Jurkat, Clone E6-1 (cell line): Measurements from ENCODE around the gene FBXO41.

ENCODE experiments used
- DNase-seq: peaks from one replicate; pipeline ENCODE4 v3.0.0-alpha.2; 2011; ENCODE audit warnings: low read depth, low spot score
- H3K4me3 ChIP-seq: 2 replicates; pipeline ENCODE4 v1.5.1; 2011; ENCODE audit warnings: mild to moderate bottlenecking, low read length, control low read depth, moderate library complexity

Gene FBXO41

DNA sequence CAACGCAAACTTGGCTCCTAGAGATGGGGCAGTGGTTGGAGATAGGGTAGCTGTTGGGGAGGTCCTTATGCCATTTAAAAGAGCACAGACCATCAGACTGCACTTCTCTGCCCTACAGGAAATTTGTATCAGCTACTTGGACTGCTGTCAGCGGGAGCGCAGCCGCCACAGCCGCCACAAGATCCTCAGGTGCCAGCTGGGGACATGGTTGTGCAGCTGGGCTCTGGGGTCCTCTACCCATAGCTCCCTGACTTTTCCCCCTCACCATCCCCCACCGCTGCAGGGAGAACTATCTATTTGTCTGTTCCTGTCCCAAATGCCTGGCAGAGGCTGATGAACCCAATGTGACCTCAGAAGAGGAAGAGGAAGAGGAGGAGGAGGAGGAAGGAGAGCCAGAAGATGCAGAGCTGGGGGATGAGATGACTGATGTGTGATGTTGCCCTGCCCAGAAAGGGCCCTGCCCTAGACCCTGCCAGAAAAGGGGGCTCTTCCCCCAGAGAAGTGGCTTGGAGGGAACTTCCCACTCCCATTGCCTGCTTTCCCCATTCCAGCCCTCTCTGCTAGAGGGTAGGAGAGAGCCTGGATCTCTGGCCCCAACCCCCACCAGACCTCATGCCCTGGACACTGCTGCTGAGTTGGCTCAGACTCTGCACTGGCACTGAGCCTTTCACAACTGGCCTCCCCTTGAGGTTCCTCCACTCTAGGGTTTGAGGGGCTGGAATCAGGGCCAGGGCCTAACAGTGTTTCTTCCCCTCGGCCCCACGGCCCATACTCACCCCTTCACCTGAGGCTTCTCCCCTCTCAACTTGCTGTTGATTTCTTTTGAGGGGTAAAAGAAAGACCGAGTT, 58.5 kb downstream of the FBXO41 start:
- no peak overlapping the region for H3K4me3 ChIP-seq
- no peak for DNase-seq

DNA sequence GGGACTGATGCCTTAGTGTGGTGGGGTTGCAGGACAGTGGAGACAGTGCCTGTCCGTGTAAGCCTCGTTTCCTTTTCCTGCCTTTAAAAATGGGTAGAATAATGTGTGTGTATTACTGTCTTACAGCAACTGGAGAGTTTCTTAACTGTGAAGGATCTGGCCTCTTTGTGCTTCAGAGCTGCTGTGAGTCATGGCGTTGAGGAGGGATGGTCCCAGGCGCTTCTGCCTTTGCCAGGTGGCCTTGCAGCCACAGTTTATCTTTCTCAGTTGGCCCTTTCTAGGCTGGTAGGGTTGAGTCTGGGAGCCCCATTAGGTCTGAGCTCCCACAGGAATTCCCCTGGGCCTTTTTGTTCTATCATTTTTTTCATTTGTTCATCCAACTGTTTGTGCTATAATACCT, 60.5 kb downstream of the FBXO41 start:
- DNase-seq = no peak
- H3K4me3 ChIP-seq = no peak overlapping the region

DNA sequence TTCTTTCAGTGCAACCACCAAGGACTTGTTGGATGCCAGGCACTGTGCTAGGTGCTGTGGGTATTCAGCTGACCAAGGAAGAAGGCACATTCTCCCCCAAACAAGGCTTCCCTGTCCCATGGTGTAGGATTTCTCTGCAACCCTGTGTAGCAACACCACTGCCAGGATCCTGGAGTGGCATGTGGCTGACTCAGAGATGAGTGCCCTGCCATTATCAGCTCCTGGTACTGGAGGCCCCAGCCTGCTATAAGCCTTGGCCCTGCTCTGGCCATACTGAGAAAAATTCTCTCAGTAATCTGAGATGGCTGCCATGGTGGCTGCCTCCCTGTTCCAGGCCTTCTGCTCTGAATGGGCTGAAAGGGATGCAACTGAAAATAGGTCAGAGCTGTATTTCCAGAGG, 66.0 kb downstream of the FBXO41 start:
- H3K4me3 ChIP-seq = no peak overlapping the region
- DNase-seq = no peak

DNA sequence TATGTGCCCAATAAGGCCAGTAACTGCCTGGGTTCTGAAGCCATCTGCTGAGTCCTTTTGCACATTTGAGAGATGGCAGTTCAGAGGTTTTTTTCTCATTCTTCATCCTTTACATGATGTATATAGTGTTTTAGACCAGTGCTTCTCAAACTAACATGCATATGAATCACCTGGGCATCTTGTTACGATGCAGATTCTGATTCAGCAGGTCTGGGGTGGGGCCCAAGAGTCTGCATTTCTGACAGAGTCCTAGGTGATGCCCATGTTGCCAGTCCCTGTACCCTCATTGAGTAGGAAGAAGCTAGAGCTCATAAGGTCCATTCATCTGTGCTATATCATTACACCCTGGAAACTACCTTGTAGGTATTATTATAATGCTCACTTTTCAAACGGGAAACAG, 66.5 kb downstream of the FBXO41 start:
- DNase-seq = no peak
- H3K4me3 ChIP-seq = no peak overlapping the region

DNA sequence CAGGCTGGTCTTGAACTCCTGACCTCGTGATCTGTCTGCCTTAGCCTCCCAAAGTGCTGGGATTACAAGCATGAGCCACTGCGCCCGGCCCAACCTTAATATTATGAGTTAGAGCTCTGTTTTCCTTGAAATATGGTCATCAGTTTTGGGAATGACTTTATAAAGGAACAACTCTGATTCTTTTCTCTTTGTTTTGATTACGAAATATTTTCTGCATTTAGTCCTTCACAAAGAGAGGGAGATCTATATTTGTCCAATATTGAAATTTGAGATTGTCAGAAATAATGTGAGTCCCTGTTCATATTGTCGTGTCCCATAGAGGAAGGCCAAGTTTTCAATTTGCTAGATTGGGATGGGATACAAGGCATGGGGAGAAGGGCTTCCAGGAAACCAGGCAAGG, 67.1 kb downstream of the FBXO41 start:
- no peak overlapping the region for H3K4me3 ChIP-seq
- DNase-seq = no peak

DNA sequence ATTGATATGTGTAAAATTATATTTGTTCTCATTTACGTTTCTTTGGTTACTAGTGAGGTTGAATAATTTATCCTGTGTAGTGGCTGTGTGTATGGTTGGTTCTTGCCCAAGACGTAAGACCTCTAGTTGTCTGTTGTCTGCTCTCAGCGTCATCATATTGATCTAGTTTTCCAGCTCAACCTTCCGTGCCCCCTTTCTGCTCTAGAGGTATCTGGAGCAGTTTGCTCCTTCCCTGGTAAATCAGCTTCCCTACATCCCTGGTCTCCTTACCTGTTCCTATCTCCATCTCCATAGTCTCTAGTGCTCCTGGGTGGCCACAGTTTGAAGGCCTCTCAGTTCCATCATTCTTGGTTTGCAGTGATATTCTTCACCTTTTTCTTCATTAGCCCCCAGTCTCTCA, 69.0 kb downstream of the FBXO41 start:
- H3K4me3 ChIP-seq = peak overlapping the region; percentile 79

DNA sequence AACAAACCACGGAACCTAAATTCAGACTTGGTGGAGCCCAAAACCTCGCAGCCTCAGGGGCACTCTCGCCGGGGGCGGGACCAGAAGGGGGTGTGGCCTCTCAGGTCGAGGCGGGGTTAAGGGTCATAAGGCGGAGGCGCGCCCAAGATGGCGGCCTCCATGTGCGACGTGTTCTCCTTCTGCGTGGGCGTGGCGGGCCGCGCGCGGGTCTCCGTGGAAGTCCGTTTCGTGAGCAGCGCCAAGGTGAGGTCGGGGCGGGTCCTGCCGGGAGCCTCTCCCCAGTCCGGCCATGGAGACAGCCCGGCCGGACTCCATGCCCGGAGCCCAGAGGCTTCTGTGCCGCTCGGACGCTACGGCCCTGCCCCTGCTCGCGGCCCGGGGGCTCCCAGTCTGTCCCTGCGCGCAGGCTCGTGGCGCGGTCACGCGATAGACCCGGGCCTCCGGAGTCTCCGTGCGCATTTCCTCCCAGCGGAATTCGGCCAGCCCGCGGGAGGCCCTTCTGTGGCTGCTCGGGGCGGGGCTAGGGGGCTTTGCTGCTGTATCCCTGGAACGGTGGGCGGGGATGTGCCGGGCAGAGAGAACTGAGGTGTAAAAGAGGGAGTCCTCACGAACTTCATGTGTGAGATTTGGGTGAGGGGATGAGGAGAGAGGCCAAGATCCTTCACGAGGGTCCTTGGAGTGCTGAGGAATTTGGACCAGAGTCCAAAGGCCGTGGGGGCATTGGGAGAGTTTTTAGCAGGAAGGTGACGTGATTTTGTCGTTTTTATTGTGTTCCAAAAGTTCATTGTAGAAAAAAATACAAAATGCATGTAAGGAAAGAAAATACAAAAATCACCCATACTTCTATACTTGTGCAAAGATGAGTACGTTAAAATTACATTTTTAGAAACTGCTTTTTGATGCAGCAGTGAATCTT, 69.9 kb downstream of the FBXO41 start, which contains the start of gene SMYD5:
Gene SMYD5, plus strand, starts transcription at position 126 of the 916 bp plus-strand sequence. Its CDS starts 22 bp downstream, at position 148.
- peak within 1 kb of the TSS; percentile 79 for H3K4me3 ChIP-seq
- peak; percentile 84 for DNase-seq

More for the DNA sequence above, 69.0 kb downstream of the FBXO41 start:
- no peak for DNase-seq

DNA sequence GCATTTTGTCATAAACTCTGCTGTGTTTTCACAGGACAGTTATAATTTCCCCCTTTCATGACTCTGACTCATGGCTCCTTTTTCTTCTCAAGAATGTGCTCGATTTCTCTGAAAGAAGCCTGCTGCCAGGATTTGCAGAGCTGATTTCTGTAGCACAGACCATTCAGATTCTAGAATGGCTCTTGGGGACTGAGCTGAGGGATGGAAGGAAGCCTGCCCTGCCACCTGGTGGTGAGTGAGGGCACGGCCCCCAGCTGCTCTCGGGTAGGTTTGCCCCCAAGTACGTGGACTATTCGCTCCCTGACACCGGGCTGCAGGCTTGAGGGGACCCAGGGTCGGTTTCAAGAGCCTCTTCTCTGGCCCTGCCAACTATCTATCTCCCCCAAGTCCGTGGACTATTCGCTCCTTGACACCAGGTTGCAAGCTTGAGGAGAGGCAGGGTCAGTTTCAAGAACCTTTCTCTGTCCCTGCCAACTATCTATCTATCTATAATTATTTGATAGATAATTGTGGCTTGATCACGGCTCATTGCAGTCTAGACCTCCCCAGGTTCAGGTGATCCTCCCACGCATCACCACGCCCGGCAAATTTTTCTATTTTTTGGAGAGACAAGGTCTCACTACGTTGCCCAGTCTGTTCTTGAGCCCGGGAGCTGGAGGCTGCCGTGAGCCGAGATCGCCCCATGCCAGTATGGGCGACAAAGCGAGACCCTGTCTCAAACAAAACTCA, 71.7 kb downstream of the FBXO41 start:
- peak; percentile 68 for DNase-seq

DNA sequence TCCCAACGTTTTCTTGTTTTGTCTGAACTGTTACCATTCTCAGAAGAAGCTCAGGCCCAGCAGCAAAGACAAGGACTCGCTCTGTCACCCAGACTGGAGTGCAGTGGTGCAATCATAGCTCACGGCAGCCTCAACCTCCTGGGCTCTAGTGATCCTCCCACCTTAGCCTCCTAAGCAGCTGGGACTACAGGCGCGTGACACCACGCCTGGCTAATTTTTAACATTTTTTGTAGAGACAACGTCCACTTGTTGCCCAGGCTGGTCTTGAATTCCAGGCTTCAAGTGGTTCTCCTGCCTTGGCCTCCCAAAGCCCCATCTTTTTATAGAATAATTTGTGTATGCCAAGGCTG, 72.2 kb downstream of the FBXO41 start:
- H3K4me3 ChIP-seq = no peak overlapping the region
- DNase-seq = no peak

More for the DNA sequence above, 71.7 kb downstream of the FBXO41 start:
- H3K4me3 ChIP-seq = no peak overlapping the region

DNA sequence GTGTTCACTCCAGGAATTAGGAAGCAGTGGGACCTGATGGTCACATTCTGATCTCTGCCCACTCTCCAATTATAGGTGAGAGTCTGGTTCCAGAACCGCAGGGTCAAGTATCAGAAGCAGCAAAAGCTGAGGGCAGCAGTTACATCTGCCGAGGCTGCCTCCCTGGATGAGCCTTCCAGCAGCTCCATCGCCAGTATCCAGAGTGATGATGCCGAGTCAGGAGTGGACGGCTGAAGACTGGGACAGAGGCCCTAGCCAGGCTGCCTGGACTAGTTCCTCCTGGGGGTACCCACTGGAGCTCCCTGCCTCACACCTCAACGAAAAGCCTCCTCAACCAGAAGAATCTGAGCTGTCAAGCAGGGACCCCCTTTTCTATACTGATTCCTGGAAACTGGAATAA, 73.6 kb downstream of the FBXO41 start:
- DNase-seq = no peak
- no peak overlapping the region for H3K4me3 ChIP-seq

DNA sequence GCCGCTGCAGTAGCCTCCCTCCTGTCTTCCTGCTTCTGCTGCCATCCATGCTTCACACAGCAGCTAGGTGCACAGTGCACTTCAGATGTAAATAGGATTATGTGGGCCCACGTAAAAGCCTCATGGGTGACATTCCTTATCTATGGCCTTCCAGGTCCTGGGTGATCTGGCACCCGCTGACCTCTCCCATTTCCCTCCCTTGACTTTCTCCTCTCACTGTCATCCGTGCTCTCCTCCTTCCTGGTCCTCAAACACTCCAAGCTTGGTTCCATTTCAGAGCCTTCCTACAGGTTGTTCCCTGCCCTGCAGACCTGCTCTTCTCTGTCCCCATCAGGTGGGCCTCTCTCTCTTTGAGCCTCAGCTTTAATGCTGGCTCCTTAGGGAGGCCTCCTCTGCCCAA, 74.3 kb downstream of the FBXO41 start:
- H3K4me3 ChIP-seq = no peak overlapping the region
- no peak for DNase-seq

DNA sequence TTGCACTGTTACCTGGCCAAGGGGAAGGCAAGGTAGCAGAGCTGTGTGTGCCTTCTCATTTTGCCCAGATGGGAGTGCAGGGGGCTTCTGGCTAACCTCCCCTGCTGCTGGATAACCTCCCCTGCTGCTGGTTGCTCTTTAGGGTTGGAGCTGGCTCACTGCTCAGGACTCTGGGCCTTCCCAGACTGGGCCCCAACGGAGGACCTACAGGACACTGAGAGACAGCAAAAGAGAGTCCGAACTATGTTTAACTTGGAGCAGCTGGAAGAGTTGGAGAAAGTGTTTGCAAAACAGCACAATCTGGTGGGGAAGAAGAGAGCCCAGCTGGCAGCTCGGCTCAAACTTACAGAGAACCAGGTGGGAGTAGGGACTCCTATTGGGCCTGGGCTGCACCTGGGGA, 76.0 kb downstream of the FBXO41 start:
- H3K4me3 ChIP-seq = no peak overlapping the region
- DNase-seq = no peak

DNA sequence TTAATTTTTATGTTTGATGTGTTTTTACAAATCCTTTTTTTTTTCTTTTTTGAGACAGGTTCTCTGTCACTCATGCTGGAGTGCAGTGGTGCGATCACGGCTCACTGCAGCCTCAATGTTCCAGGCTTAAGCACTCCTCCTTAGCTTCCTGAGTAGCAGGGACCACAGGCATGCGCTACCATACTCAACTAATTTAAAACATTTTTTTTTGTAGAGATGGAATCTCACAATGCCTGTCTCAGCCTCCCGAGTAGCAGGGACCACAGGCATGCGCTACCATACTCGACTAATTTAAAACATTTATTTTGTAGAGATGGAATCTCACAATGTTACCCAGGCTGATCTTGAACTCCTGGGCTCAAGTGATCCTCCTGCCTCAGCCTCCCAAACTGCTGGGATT, 78.7 kb downstream of the FBXO41 start:
- DNase-seq = no peak
- no peak overlapping the region for H3K4me3 ChIP-seq
